GM10248 (cell line): ENCODE data around the gene NINL.
"Not testable (repeated sequence)": the region's sequence is repeated elsewhere in the genome, so short reads cannot be mapped to it uniquely, and the experiment has no call there.

Experiments
- CTCF ChIA-PET: fragments of 300-600 bp; sonication (Branson Sonifier 250); formaldehyde crosslinking; extraction: SDS; loops from one replicate; lab custom pipeline; 2021; ENCODE audit warnings: antibody characterized with exemption; lab: Yijun Ruan, JAX
- POLR2A ChIA-PET: fragments of 350-650 bp; sonication (Branson Sonifier 250); formaldehyde crosslinking; extraction: SDS; loops from one replicate; lab custom pipeline; 2020; ENCODE audit warnings: antibody characterized with exemption; lab: Yijun Ruan, JAX
- DNase-seq: peaks from one replicate; pipeline ENCODE4 v3.0.0; 2012; ENCODE audit errors: extremely low spot score
- TF ChIP-seq, protein P1 (sequence below): IDR thresholded peaks from 2 replicates; pipeline ENCODE4 v1.5.1; 2012; ENCODE audit warnings: mild to moderate bottlenecking, low read depth; ENCODE audit errors: extremely low read depth, missing control alignments, control extremely low read depth

The NINL gene

DNA sequence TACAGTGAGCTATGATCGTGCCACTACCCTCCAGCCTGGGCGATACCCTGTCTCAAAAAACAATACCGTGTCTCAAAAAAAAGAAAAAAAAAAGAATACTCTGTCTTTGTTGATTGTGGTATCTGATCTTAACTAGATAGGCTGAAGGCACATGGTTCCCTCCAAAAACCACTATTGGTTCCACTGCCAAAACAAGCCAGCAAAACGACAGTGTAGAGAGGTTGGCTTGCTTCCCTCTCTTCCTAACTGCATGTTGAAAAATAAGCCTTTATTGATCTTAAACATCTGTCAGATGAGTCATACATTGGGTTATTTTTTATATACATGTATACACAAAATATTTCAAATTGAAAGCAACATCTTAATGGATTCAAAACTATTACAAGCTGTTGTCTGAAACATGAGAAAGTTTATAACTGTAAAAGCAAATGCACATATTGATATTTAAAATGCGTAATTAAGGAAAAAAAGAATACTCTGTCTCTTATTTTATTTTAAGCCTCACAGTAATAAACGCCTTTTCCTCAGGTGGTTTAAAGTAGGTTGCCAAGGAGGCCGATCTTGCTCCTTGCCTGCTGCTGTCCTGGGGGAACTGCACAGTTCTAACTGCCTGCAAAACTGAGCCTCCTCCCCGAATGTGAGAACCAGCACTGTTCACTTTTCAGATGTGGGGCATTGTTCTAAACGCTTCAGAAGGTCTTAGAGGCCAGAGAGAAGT, 7.0 kb upstream of the NINL start:
- CTCF ChIA-PET, result no interaction called here
- TF ChIP-seq, protein P1, sequence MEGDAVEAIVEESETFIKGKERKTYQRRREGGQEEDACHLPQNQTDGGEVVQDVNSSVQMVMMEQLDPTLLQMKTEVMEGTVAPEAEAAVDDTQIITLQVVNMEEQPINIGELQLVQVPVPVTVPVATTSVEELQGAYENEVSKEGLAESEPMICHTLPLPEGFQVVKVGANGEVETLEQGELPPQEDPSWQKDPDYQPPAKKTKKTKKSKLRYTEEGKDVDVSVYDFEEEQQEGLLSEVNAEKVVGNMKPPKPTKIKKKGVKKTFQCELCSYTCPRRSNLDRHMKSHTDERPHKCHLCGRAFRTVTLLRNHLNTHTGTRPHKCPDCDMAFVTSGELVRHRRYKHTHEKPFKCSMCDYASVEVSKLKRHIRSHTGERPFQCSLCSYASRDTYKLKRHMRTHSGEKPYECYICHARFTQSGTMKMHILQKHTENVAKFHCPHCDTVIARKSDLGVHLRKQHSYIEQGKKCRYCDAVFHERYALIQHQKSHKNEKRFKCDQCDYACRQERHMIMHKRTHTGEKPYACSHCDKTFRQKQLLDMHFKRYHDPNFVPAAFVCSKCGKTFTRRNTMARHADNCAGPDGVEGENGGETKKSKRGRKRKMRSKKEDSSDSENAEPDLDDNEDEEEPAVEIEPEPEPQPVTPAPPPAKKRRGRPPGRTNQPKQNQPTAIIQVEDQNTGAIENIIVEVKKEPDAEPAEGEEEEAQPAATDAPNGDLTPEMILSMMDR, result no peak

DNA sequence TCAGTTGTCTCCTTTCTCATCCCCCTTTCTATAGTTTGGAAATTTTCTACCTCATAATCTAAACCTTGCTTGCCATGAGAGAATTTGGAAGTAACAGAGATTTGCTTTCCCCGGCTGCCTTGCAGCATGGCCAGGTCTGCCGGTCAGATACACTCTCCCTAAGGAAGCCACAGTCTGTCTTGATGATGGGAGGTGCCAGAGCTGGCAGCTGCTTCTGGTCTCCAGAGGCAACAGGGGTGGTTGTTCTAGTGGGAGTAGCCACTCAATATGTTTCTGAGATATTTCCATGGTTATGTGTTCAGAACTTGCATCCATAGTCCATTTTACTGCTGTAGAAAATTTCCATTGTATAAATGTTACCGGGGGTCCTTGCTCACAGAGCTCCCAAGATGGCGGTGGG, 5.4 kb upstream of the NINL start:
- CTCF ChIA-PET, DNase-seq, POLR2A ChIA-PET: not testable (repeated sequence)

More for the DNA sequence above, 7.0 kb upstream of the NINL start:
- DNase-seq, result no peak
- POLR2A ChIA-PET, result no interaction called here

DNA sequence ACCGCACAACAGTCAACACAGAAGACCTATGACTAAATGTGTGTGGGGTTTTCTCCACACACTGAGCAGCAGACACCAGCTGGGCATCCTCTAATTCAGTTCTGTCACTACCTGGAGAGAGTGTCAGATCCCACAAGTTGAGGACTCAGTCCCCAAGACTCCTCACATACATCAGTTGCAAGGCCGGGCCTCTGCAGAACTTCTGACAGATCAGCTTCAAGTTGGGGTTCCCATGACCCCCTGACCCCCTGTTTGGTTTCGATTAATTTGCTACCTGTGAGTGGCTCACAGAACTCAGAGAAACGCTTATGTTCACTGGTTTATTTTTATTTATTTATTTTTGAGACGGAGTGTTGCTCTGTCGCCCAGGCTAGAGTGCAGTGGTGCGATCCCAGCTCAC, 3.2 kb upstream of the NINL start:
- TF ChIP-seq, protein P1, result no peak
- ChIA-PET CTCF (interaction anchor here (1.3 kb wide), 1 partner anchor 8 kb away, joined by 4 read pairs; no protein-coding TSS in a partner anchor), POLR2A (no interaction called here)
- no peak for DNase-seq

DNA sequence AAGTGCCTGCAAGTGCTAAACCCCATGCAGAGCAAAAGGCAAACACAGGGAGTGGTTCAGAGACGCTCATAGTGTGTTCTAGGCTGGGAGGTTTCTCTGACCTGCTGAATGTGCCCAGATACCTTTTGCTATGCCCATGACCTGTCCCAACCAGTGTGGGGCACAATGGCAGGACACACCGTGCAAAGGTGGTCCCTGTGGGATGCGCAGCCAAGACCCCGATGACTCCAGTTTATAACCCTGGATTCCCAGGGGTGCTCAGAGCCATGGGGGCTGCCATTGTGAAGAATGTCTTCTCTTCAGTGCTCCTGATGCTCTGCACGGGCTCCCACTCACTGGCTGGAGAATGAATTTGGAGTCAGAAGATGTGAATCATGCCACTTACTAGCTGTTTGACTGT, 2.2 kb upstream of the NINL start:
- ChIA-PET POLR2A (no interaction called here), CTCF (no interaction called here)
- TF ChIP-seq, protein P1, result no peak
- DNase-seq, result no peak

DNA sequence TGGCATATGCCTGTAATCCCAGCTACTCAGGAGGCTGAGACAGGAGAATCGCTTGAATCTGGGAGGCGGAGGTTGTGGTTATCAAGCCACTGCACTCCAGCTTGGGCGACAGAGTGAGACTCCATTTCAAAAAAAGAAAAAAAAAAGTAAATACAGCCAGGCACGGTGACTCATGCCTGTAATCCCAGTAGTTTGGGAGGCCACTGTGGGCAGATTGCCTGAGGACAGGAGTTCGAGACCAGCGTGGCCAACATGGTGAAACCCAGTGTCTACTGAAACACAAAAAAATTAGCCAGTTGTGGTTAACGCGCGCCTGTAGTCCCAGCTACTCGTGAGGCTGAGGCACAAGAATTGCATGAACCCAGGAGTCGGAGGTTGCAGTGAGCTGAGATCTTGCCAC, 1.5 kb upstream of the NINL start:
- CTCF ChIA-PET, result no interaction called here
- no peak for DNase-seq
- POLR2A ChIA-PET, result no interaction called here
- TF ChIP-seq, protein P1, result no peak

DNA sequence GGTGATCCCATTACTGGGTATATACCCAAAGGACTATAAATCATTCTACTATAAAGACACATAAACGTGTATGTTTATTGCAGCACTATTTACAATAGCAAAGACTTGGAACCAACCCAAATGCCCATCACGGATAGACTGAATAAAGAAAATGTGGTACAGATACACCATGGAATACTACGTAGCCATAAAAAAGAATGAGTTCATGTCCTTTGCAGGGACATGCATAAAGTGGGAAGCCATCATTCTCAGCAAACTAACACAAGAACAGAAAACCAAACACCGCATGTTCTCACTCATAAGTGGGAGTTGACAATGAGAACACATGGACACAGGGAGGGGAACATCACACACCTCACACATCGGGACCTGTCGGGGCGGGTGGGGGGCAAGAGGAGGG, 1.7 kb downstream of the NINL start:
- POLR2A ChIA-PET, CTCF ChIA-PET, DNase-seq: not testable (repeated sequence)

DNA sequence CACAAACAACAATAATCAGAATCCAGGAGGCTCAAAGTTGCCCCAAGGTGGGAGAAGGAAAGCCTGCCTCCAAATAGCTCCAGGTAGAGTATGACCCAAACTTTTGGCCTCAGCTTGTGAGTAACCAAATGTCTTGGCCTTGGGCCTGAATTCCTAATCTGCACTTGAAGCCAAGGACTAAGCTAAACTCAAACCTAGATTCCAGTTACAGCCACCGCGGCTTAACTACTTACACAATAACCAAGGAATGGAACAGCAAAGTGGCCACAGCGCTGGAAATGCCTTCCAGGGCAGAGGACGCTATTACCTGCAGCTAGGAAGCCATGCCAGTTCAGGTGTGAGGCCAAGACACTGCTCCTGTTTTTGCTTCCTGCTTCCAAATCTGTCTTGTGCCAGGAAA, 4.6 kb downstream of the NINL start:
- TF ChIP-seq, protein P1, result no peak
- CTCF ChIA-PET, result interaction anchor here (1.3 to 1.7 kb wide), 2 partner anchors 8 to 181 kb away, joined by 3 to 4 read pairs; no protein-coding TSS in a partner anchor
- POLR2A ChIA-PET, result no interaction called here
- no peak for DNase-seq
